SW480 (cell line): ENCODE results near the gene PHF12.
"Not testable (repeated sequence)": the region's sequence is repeated elsewhere in the genome, so short reads cannot be mapped to it uniquely, and the experiment has no call there.

ENCODE experiments used
- DNase-seq: peaks from one replicate; pipeline ENCODE4 v3.0.0-alpha.2; 2016; ENCODE audit warnings: low spot score

Gene PHF12

GRCh38 chr17:28953444-28954118, 2.3 kb upstream of the PHF12 start:
- peak; percentile 27 for DNase-seq

GRCh38 chr17:28951991-28952975, 965 bp upstream of the PHF12 start:
- DNase-seq: peak; percentile 99

- no peak for DNase-seq
These were observed 428 bp downstream of the PHF12 start for GRCh38 chr17:28950752-28951427.

GRCh38 chr17:28950017-28950751, 1.1 kb downstream of the PHF12 start:
- DNase-seq: peak; percentile 39

- DNase-seq: peak; percentile 35
These were observed 1.9 kb downstream of the PHF12 start for GRCh38 chr17:28949185-28950016.

- peak; percentile 18 for DNase-seq
These were observed 2.5 kb downstream of the PHF12 start for GRCh38 chr17:28948873-28949184.

- no peak for DNase-seq
These were observed 3.0 kb downstream of the PHF12 start for GRCh38 chr17:28948342-28948741.

- DNase-seq: no peak
These were observed 3.7 kb downstream of the PHF12 start for GRCh38 chr17:28947639-28948038.

- DNase-seq: no peak
These were observed 5.1 kb downstream of the PHF12 start for GRCh38 chr17:28946239-28946638.

GRCh38 chr17:28944862-28945741, 6.2 kb downstream of the PHF12 start:
- no peak for DNase-seq

- DNase-seq: no peak
These were observed 7.0 kb downstream of the PHF12 start for GRCh38 chr17:28944343-28944742.

GRCh38 chr17:28942925-28943324, 8.4 kb downstream of the PHF12 start:
- no peak for DNase-seq

- no peak for DNase-seq
These were observed 10.1 kb downstream of the PHF12 start for GRCh38 chr17:28941251-28941650.

GRCh38 chr17:28940675-28941074, 10.6 kb downstream of the PHF12 start:
- DNase-seq: no peak

- DNase-seq: no peak
These were observed 11.2 kb downstream of the PHF12 start for GRCh38 chr17:28940142-28940541.

- no peak for DNase-seq
These were observed 12.8 kb downstream of the PHF12 start for GRCh38 chr17:28938552-28938951.

- no peak for DNase-seq
These were observed 14.1 kb downstream of the PHF12 start for GRCh38 chr17:28937044-28937729.

- no peak for DNase-seq
These were observed 15.4 kb downstream of the PHF12 start for GRCh38 chr17:28935744-28936460.

- DNase-seq: not testable (repeated sequence)
These were observed 16.8 kb downstream of the PHF12 start for GRCh38 chr17:28934508-28934907.
